Activated naive CD8-positive, alpha-beta T cell treated with anti-CD3 and anti-CD28 coated beads for 36 hours (primary cell): ENCODE results near the gene GTF3C4. TPM values are rescaled to one million over a fixed set of nuclear protein-coding genes. Genes with fewer than 3 reads are reported as not detected.

Experiments used
- DNase-seq: peaks from one replicate; pipeline ENCODE4 v3.0.0; 2021
- H3K27ac Mint-ChIP-seq: one replicate; pipeline ENCODE4 v1.8.0; 2022; ENCODE audit warnings: mild to moderate bottlenecking, moderate library complexity, mixed read lengths
- H3K27me3 Mint-ChIP-seq: one replicate; pipeline ENCODE4 v1.8.0; 2022; ENCODE audit warnings: mild to moderate bottlenecking, mixed read lengths
- H3K36me3 Mint-ChIP-seq: one replicate; pipeline ENCODE4 v1.8.0; 2021; ENCODE audit warnings: mild to moderate bottlenecking, mixed read lengths
- H3K4me1 Mint-ChIP-seq: one replicate; pipeline ENCODE4 v1.8.0; 2021; ENCODE audit warnings: mixed read lengths
- H3K4me3 Mint-ChIP-seq: one replicate; pipeline ENCODE4 v1.8.0; 2022; ENCODE audit warnings: mild to moderate bottlenecking, moderate library complexity, mixed read lengths
- H3K9me3 Mint-ChIP-seq: one replicate; pipeline ENCODE4 v1.8.0; 2022; ENCODE audit warnings: mixed read lengths
- total RNA-seq, 2 experiments: library from RNA; stranded (reverse); gene quantifications; one replicate each; pipeline ENCODE4 v1.2.3, GENCODE V29; 2021

Gene GTF3C4
- total RNA-seq, 2 experiments from 2014 or later = 21.8 to 23.4 TPM

DNA sequence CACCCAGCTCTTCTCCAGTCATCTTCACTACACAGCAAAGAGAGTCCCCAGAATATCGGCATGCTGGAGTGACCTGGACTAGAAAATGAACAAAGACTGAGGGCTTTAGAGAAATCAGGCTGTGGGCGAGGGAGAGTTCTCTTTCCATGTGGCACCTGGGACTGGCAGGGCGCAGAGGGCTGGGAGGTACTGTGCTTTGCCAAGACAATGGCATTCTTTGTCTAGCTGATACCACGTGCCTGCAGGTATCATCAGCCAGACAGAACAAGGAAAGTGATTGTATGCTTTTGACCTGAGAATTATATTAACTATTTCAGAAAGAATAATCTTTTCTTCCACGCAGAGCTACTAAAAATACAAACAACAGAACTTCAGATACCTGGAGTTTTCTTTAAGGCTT, 30.9 kb upstream of the GTF3C4 start:
- DNase-seq = no peak
- Mint-ChIP-seq H3K27ac (no peak overlapping the region), H3K4me1 (no peaks in the 10 kb centered on the region), H3K27me3 (no peaks in the 10 kb centered on the region), H3K4me3 (no peak overlapping the region), H3K36me3 (peaks cover 17% of the 10 kb centered on the region), H3K9me3 (no peaks in the 10 kb centered on the region)

- H3K9me3 Mint-ChIP-seq = no peaks in the 10 kb centered on the region
- no peaks in the 10 kb centered on the region for H3K27me3 Mint-ChIP-seq
- no peaks in the 10 kb centered on the region for H3K4me1 Mint-ChIP-seq
- no peak overlapping the region for H3K27ac Mint-ChIP-seq
- H3K4me3 Mint-ChIP-seq = no peak overlapping the region
- peaks cover 30% of the 10 kb centered on the region for H3K36me3 Mint-ChIP-seq
- no peak for DNase-seq
Observed at GRCh38 chr9:132641216-132641615, 29.0 kb upstream of the GTF3C4 start.

DNA sequence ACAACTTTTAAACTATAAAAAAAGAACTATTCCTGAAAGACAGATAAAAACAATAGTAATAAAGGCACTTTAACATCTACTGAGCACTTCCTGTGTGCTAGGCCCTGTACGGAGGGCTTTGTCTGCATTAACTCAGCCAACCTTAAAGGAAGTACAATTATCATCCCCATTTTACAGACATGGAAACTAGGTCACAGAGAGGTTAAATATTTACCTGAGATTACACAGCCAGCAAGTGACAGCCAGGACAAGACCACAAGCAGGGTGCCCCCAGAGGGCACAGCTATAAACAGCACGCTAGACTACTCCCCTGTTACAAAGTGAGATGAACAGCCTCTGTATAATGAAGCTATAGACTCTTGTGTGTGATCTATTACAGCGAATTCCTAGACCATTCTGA, 26.0 kb upstream of the GTF3C4 start:
- no peaks in the 10 kb centered on the region for H3K9me3 Mint-ChIP-seq
- DNase-seq = no peak
- H3K36me3 Mint-ChIP-seq = peaks cover 40% of the 10 kb centered on the region
- H3K4me3 Mint-ChIP-seq = no peak overlapping the region
- peaks cover 7% of the 10 kb centered on the region for H3K4me1 Mint-ChIP-seq
- H3K27me3 Mint-ChIP-seq = no peaks in the 10 kb centered on the region
- no peak overlapping the region for H3K27ac Mint-ChIP-seq

GRCh38 chr9:132645306-132645705, 25.0 kb upstream of the GTF3C4 start:
- Mint-ChIP-seq H3K27ac (no peak overlapping the region), H3K4me1 (peaks cover 7% of the 10 kb centered on the region), H3K27me3 (no peaks in the 10 kb centered on the region), H3K4me3 (no peak overlapping the region), H3K36me3 (peaks cover 38% of the 10 kb centered on the region), H3K9me3 (no peaks in the 10 kb centered on the region)
- DNase-seq = no peak

- Mint-ChIP-seq H3K27me3 (no peaks in the 10 kb centered on the region), H3K4me1 (peaks cover 7% of the 10 kb centered on the region), H3K4me3 (no peak overlapping the region), H3K27ac (no peak overlapping the region), H3K36me3 (peaks cover 38% of the 10 kb centered on the region), H3K9me3 (no peaks in the 10 kb centered on the region)
- DNase-seq = no peak
Observed at GRCh38 chr9:132645711-132646110, 24.6 kb upstream of the GTF3C4 start.

DNA sequence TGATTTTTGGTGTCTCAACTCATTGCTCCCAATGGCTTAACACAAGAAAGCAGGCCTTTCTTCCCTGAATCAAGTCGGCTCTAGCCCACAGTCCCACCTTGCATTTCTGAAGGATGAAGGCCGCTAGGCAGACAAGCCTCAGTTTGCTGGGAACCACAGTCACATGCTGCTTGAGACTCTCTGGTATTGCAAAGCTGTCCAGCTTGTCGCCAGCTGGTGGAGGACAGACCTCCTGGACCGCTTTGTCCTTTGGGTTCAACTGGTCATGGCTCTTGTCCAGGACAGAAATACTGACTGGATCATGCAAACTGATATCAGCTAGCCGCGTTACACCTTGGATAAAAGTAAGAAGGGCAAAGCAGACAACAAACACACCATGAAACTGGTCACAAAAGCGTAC, 23.5 kb upstream of the GTF3C4 start:
- Mint-ChIP-seq H3K27me3 (no peaks in the 10 kb centered on the region), H3K36me3 (peaks cover 37% of the 10 kb centered on the region), H3K4me3 (no peak overlapping the region), H3K4me1 (peaks cover 7% of the 10 kb centered on the region), H3K27ac (no peak overlapping the region), H3K9me3 (no peaks in the 10 kb centered on the region)
- DNase-seq = no peak

DNA sequence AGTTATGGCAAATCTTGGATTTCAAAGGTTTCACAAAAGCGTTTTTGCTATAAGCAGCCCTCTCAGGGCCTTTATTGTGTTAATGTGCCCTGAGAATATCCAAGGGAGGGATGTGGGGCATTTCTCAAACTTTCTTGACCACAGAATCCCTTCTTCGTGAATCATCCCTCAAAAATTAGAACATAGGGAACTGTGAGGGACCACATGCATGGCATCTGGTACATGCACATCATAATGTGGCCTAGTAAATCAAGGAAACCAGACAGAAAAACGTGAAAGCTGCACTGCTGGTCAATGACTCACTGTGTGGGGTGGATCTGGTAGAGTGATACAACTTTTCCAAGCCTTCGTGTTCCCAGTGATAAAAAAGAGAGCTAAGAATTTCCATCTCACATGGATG, 22.9 kb upstream of the GTF3C4 start:
- Mint-ChIP-seq H3K4me1 (peaks cover 7% of the 10 kb centered on the region), H3K9me3 (no peaks in the 10 kb centered on the region), H3K27me3 (no peaks in the 10 kb centered on the region), H3K36me3 (peaks cover 32% of the 10 kb centered on the region), H3K27ac (peak overlapping the region; percentile 19), H3K4me3 (no peak overlapping the region)
- no peak for DNase-seq

DNA sequence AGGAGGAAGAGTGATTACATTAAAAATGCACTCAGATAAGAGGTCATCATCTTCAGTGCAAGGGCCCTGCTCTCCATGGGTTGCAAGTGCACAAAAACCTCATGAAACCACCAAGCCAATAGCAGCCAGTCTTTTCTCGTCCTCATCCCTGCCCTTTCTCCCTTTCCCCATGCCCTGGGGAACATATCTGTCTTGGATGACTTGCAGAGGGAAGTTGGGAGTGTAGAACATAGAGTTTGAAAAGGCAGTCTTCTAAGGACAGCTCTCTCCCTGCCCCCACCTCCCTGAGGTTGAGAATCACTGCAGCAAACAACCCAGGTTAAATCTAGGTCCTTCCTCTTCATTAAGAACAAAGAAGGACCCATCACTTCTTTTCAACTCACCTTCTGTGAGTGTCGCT, 22.5 kb upstream of the GTF3C4 start:
- H3K27me3 Mint-ChIP-seq = no peaks in the 10 kb centered on the region
- no peak overlapping the region for H3K4me3 Mint-ChIP-seq
- H3K4me1 Mint-ChIP-seq = peaks cover 7% of the 10 kb centered on the region
- H3K9me3 Mint-ChIP-seq = no peaks in the 10 kb centered on the region
- peak overlapping the region; percentile 19 for H3K27ac Mint-ChIP-seq
- DNase-seq = no peak
- H3K36me3 Mint-ChIP-seq = peaks cover 32% of the 10 kb centered on the region

DNA sequence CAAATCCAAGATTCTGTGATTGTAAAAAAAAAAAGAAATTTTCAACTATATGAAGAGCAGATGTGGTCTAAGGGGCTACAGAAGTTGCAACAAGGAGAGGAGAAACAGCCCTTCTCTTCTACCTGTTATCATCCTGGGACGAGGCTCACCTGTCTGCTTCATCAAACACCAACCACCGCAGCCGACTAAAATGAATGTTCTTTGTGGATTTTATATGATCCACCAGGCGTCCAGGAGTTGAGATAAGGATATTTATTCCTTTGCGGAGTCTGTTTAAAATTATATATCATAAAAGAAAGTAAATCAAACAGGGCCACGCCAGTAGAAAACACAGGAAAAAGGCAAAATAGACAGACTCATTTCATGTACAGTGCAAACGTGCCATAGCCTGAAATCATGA, 22.0 kb upstream of the GTF3C4 start:
- Mint-ChIP-seq H3K9me3 (no peaks in the 10 kb centered on the region), H3K4me1 (peaks cover 7% of the 10 kb centered on the region), H3K4me3 (no peak overlapping the region), H3K27ac (no peak overlapping the region), H3K27me3 (no peaks in the 10 kb centered on the region), H3K36me3 (peaks cover 32% of the 10 kb centered on the region)
- no peak for DNase-seq

GRCh38 chr9:132648685-132649084, 21.6 kb upstream of the GTF3C4 start:
- Mint-ChIP-seq H3K36me3 (peaks cover 32% of the 10 kb centered on the region), H3K4me3 (no peak overlapping the region)

GRCh38 chr9:132651259-132651658, 19.0 kb upstream of the GTF3C4 start:
- H3K9me3 Mint-ChIP-seq = no peaks in the 10 kb centered on the region
- H3K4me3 Mint-ChIP-seq = no peak overlapping the region
- DNase-seq = no peak
- H3K4me1 Mint-ChIP-seq = peaks cover 8% of the 10 kb centered on the region
- no peak overlapping the region for H3K27ac Mint-ChIP-seq
- no peaks in the 10 kb centered on the region for H3K27me3 Mint-ChIP-seq
- H3K36me3 Mint-ChIP-seq = peaks cover 21% of the 10 kb centered on the region

More at GRCh38 chr9:132648685-132649084, 21.6 kb upstream of the GTF3C4 start:
- Mint-ChIP-seq H3K4me1 (peaks cover 7% of the 10 kb centered on the region), H3K9me3 (no peaks in the 10 kb centered on the region), H3K27me3 (no peaks in the 10 kb centered on the region), H3K27ac (no peak overlapping the region)
- DNase-seq = no peak

GRCh38 chr9:132656299-132656698, 14.0 kb upstream of the GTF3C4 start:
- DNase-seq = no peak
- Mint-ChIP-seq H3K4me1 (peaks cover 1% of the 10 kb centered on the region), H3K9me3 (no peaks in the 10 kb centered on the region), H3K36me3 (peaks cover 10% of the 10 kb centered on the region), H3K4me3 (no peak overlapping the region), H3K27me3 (no peaks in the 10 kb centered on the region), H3K27ac (no peak overlapping the region)

GRCh38 chr9:132662152-132662945, 7.9 kb upstream of the GTF3C4 start:
- Mint-ChIP-seq H3K4me1 (peaks cover 5% of the 10 kb centered on the region), H3K27me3 (no peaks in the 10 kb centered on the region), H3K9me3 (no peaks in the 10 kb centered on the region), H3K27ac (no peak overlapping the region), H3K36me3 (peaks cover 6% of the 10 kb centered on the region), H3K4me3 (no peak overlapping the region)
- no peak for DNase-seq

- H3K4me1 Mint-ChIP-seq = peaks cover 13% of the 10 kb centered on the region
- no peaks in the 10 kb centered on the region for H3K9me3 Mint-ChIP-seq
- no peak for DNase-seq
- peaks cover 10% of the 10 kb centered on the region for H3K36me3 Mint-ChIP-seq
- H3K27me3 Mint-ChIP-seq = no peaks in the 10 kb centered on the region
- H3K4me3 Mint-ChIP-seq = no peak overlapping the region
- H3K27ac Mint-ChIP-seq = no peak overlapping the region
Observed at GRCh38 chr9:132663117-132663516, 7.1 kb upstream of the GTF3C4 start.

DNA sequence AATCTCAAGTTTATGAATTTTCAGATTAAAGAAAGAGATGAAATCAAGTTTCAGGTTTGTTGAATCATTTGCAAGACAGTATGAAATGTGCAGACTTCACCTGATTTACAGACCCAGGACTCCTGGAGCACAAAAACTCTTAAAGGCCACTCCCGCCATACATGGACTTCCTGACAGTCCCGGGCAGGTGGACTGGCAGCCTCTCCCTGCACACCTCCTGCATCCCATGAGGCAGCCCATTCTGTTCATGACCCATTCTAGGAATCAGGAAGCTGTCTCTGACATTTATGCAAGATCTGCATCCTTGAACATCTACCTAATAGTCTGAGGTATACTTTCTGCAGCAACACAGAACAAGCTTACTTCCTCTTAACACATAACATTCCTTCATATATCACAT, 6.4 kb upstream of the GTF3C4 start:
- peaks cover 18% of the 10 kb centered on the region for H3K4me1 Mint-ChIP-seq

GRCh38 chr9:132669319-132669697, 956 bp upstream of the GTF3C4 start:
- H3K36me3 Mint-ChIP-seq = peaks cover 32% of the 10 kb centered on the region
- peaks cover 45% of the 10 kb centered on the region for H3K4me1 Mint-ChIP-seq
- peaks cover 3% of the 10 kb centered on the region for H3K9me3 Mint-ChIP-seq
- H3K27ac Mint-ChIP-seq = peak overlapping the region; percentile 90
- DNase-seq = no peak
- H3K27me3 Mint-ChIP-seq = no peaks in the 10 kb centered on the region
- H3K4me3 Mint-ChIP-seq = peak overlapping the region; percentile 93

More for the DNA sequence above, 6.4 kb upstream of the GTF3C4 start:
- H3K36me3 Mint-ChIP-seq = peaks cover 12% of the 10 kb centered on the region
- no peaks in the 10 kb centered on the region for H3K27me3 Mint-ChIP-seq
- H3K27ac Mint-ChIP-seq = no peak overlapping the region
- H3K9me3 Mint-ChIP-seq = no peaks in the 10 kb centered on the region
- no peak for DNase-seq
- H3K4me3 Mint-ChIP-seq = no peak overlapping the region
